Measurements from ENCODE around the gene PANK4. TPM values are rescaled to one million over a fixed set of nuclear protein-coding genes. Genes with fewer than 3 reads are reported as not detected.
A peak's percentile ranks its signal among the peaks of the same experiment; 100 is the strongest.

Gene PANK4
- total RNA-seq, 1 donor from 2014 or later = 26.3 TPM

DNA sequence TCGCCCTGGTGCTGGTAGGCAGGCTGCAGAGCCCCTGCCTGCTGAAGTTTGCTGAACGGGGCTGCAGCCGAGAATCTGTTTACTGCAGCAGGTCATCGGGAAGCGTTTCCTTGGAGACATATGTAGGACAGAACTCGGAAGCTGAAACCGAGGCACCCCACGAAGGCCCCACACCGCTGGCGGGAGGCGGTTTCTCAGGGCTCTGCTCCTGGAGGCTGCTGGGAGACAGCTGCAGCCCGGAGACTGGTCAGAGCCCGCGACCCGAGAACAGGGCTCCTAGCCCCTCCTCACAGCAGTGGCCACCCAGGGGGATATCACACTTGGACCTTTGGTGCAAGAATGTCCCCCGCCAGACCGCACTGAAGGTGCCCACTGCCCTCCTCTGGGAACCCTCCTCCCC, 63.0 kb downstream of the PANK4 start:
- peak; percentile 49 for TF ChIP-seq EZH2 (IDR thresholded peaks at IDR 0.05; ENCODE audit: insufficient read depth, low read length)
- TF ChIP-seq, protein P1, sequence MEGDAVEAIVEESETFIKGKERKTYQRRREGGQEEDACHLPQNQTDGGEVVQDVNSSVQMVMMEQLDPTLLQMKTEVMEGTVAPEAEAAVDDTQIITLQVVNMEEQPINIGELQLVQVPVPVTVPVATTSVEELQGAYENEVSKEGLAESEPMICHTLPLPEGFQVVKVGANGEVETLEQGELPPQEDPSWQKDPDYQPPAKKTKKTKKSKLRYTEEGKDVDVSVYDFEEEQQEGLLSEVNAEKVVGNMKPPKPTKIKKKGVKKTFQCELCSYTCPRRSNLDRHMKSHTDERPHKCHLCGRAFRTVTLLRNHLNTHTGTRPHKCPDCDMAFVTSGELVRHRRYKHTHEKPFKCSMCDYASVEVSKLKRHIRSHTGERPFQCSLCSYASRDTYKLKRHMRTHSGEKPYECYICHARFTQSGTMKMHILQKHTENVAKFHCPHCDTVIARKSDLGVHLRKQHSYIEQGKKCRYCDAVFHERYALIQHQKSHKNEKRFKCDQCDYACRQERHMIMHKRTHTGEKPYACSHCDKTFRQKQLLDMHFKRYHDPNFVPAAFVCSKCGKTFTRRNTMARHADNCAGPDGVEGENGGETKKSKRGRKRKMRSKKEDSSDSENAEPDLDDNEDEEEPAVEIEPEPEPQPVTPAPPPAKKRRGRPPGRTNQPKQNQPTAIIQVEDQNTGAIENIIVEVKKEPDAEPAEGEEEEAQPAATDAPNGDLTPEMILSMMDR (IDR thresholded peaks at IDR 0.05; ENCODE audit: insufficient read depth, low read depth, low read length) = no peak
- H3K9me3 ChIP-seq (ENCODE audit: insufficient read depth, low read depth, low read length) = no peaks in the 10 kb centered on the region
- Mint-ChIP-seq H3K36me3 (ENCODE audit: low read depth, unreplicated experiment) (no peaks in the 10 kb centered on the region), H3K27ac (ENCODE audit: unreplicated experiment) (no peak overlapping the region), H3K4me3 (ENCODE audit: unreplicated experiment) (no peak overlapping the region), H3K27me3 (ENCODE audit: low read depth, unreplicated experiment) (peaks cover 20% of the 10 kb centered on the region), H3K9me3 (ENCODE audit: unreplicated experiment) (no peaks in the 10 kb centered on the region), H3K4me1 (ENCODE audit: low read depth, unreplicated experiment) (peaks cover under 1% of the 10 kb centered on the region)
- no peak overlapping the region for H3K27ac ChIP-seq (ENCODE audit: low read depth, low read length)
- no peak for FAIRE-seq
- no peak overlapping the region for H3K4me2 ChIP-seq (ENCODE audit: low read length)
- no peak overlapping the region for H3K4me3 ChIP-seq (ENCODE audit: insufficient read depth, low read depth, low read length)
- peaks cover 4% of the 10 kb centered on the region for H3K27me3 ChIP-seq (ENCODE audit: insufficient read depth, low read length)
- H2AFZ ChIP-seq (ENCODE audit: low read depth, low read length) = no peak overlapping the region
- peaks cover 9% of the 10 kb centered on the region for H4K20me1 ChIP-seq (ENCODE audit: insufficient read depth, low read length)
- H3K36me3 ChIP-seq (ENCODE audit: insufficient read depth, low read length) = no peaks in the 10 kb centered on the region
- no peaks in the 10 kb centered on the region for H3K79me2 ChIP-seq (ENCODE audit: insufficient read depth, low read length)
- no peak overlapping the region for H3K9ac ChIP-seq (ENCODE audit: low read length)
- no peaks in the 10 kb centered on the region for H3K4me1 ChIP-seq (ENCODE audit: insufficient read depth, low read length)
- no peak for DNase-seq (ENCODE audit: low read depth)

DNA sequence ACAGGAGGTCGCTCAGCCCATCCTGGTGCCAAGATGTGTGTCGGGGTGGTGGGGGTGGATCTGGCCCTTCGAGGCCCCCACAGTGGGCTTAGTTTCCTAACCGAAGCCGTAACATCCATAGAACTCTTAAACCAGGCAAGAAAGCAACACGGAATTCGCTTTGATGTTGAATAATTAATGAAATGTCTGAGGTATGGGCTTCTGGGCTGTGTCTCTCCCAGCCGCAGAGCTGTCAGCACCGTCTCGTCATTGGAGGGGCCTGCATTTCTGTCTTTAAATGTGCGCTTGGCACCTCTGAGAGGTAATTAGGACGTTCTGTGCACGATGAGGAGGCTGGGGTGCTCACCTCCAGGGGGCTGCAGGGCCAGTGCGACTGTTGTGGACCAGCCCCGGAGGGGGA, 63.6 kb downstream of the PANK4 start:
- Mint-ChIP-seq H3K36me3 (ENCODE audit: low read depth, unreplicated experiment) (no peaks in the 10 kb centered on the region), H3K27me3 (ENCODE audit: low read depth, unreplicated experiment) (peaks cover 21% of the 10 kb centered on the region), H3K4me1 (ENCODE audit: low read depth, unreplicated experiment) (no peaks in the 10 kb centered on the region), H3K27ac (ENCODE audit: unreplicated experiment) (no peak overlapping the region), H3K9me3 (ENCODE audit: unreplicated experiment) (no peaks in the 10 kb centered on the region), H3K4me3 (ENCODE audit: unreplicated experiment) (no peak overlapping the region)
- FAIRE-seq = no peak
- Histone ChIP-seq H2AFZ (ENCODE audit: low read depth, low read length) (no peak overlapping the region), H3K4me1 (ENCODE audit: insufficient read depth, low read length) (no peaks in the 10 kb centered on the region), H3K4me3 (ENCODE audit: insufficient read depth, low read depth, low read length) (no peak overlapping the region), H3K27me3 (ENCODE audit: insufficient read depth, low read length) (peaks cover 4% of the 10 kb centered on the region), H3K27ac (ENCODE audit: low read depth, low read length) (no peak overlapping the region), H4K20me1 (ENCODE audit: insufficient read depth, low read length) (peaks cover 5% of the 10 kb centered on the region), H3K36me3 (ENCODE audit: insufficient read depth, low read length) (no peaks in the 10 kb centered on the region), H3K4me2 (ENCODE audit: low read length) (no peak overlapping the region), H3K79me2 (ENCODE audit: insufficient read depth, low read length) (no peaks in the 10 kb centered on the region), H3K9ac (ENCODE audit: low read length) (no peak overlapping the region), H3K9me3 (ENCODE audit: insufficient read depth, low read depth, low read length) (no peaks in the 10 kb centered on the region)
- no peak for DNase-seq (ENCODE audit: low read depth)
- TF ChIP-seq, protein P1 (IDR thresholded peaks at IDR 0.05; ENCODE audit: insufficient read depth, low read depth, low read length) = no peak
- TF ChIP-seq EZH2 (IDR thresholded peaks at IDR 0.05; ENCODE audit: insufficient read depth, low read length) = no peak

DNA sequence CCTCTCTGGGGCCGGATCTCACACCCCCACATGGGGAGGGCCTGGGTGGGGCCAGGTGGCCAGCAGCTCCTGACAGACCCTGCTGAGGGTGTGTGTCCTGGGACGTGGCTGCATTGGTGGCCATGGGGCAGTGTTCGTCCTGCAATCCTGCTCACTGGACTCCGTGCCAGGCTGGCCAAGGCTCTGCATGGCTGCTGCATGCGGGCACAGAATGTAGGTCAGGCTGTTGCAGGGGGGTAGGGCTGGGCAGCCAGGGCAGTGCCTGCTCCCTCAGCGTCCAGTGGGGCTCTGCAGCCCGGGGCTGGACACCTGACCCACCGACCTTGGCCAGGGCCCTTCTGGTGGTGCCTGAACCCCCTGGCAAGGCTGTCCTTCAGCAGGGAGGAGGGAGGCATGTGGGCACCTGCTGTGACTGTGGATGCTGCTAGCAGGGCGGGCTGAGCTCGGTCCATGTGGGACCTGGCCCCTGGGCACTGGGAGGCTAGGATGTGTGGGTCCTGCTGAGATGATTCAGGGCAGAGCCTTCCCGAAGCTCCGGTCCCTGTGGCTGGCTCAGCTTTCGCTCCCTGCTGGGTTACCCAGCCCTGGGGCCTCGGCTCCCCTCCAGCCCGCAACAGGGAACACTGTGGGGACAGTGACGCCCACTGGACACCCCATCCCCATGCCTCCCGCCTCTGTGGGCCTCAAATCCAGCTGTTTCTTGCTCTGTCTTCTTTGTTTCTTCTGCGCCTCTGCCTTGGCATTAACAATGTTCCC, 65.2 kb downstream of the PANK4 start:
- H3K4me1 Mint-ChIP-seq (ENCODE audit: low read depth, unreplicated experiment) = no peaks in the 10 kb centered on the region
- no peaks in the 10 kb centered on the region for H3K36me3 ChIP-seq (ENCODE audit: insufficient read depth, low read length)
- FAIRE-seq = no peak
- H3K9me3 ChIP-seq (ENCODE audit: insufficient read depth, low read depth, low read length) = no peaks in the 10 kb centered on the region
- H3K4me3 Mint-ChIP-seq (ENCODE audit: unreplicated experiment) = no peak overlapping the region
- H3K9ac ChIP-seq (ENCODE audit: low read length) = no peak overlapping the region
- H3K9me3 Mint-ChIP-seq (ENCODE audit: unreplicated experiment) = no peaks in the 10 kb centered on the region
- no peaks in the 10 kb centered on the region for H3K36me3 Mint-ChIP-seq (ENCODE audit: low read depth, unreplicated experiment)
- peaks cover 21% of the 10 kb centered on the region for H3K27me3 Mint-ChIP-seq (ENCODE audit: low read depth, unreplicated experiment)
- no peak for DNase-seq (ENCODE audit: low read depth)
- H2AFZ ChIP-seq (ENCODE audit: low read depth, low read length) = no peak overlapping the region
- no peak for TF ChIP-seq EZH2 (IDR thresholded peaks at IDR 0.05; ENCODE audit: insufficient read depth, low read length)
- TF ChIP-seq, protein P1 (IDR thresholded peaks at IDR 0.05; ENCODE audit: insufficient read depth, low read depth, low read length) = no peak
- no peaks in the 10 kb centered on the region for H3K4me1 ChIP-seq (ENCODE audit: insufficient read depth, low read length)
- H3K27ac ChIP-seq (ENCODE audit: low read depth, low read length) = no peak overlapping the region
- H3K4me3 ChIP-seq (ENCODE audit: insufficient read depth, low read depth, low read length) = no peak overlapping the region
- H3K79me2 ChIP-seq (ENCODE audit: insufficient read depth, low read length) = no peaks in the 10 kb centered on the region
- H3K27ac Mint-ChIP-seq (ENCODE audit: unreplicated experiment) = no peak overlapping the region
- H3K4me2 ChIP-seq (ENCODE audit: low read length) = no peak overlapping the region
- H3K27me3 ChIP-seq (ENCODE audit: insufficient read depth, low read length) = peaks cover 4% of the 10 kb centered on the region
- H4K20me1 ChIP-seq (ENCODE audit: insufficient read depth, low read length) = peaks cover 5% of the 10 kb centered on the region
